Trophoblast cell (in vitro differentiated cells and primary cell): ENCODE data around the gene FGF3.

ENCODE experiments used
- DNase-seq, 2 donors: peaks; one replicate each; pipeline ENCODE4 v3.0.0-alpha.2; 2016
- H2AFZ ChIP-seq: 2 replicates; pipeline ENCODE4 v1.6.1; 2013; ENCODE audit warnings: low read length, moderate library complexity, mild to moderate bottlenecking; ENCODE audit not compliant: insufficient read depth, poor library complexity
- H2AK5ac ChIP-seq: 2 replicates; pipeline ENCODE4 v1.6.1; 2013; ENCODE audit warnings: mild to moderate bottlenecking, low read length
- H2BK120ac ChIP-seq: 2 replicates; pipeline ENCODE4 v1.6.1; 2013; ENCODE audit warnings: low read length, mild to moderate bottlenecking, moderate library complexity; ENCODE audit not compliant: insufficient read depth, poor library complexity
- H2BK12ac ChIP-seq: 2 replicates; pipeline ENCODE4 v1.6.1; 2013; ENCODE audit warnings: mild to moderate bottlenecking, low read length, moderate library complexity
- H2BK5ac ChIP-seq: 2 replicates; pipeline ENCODE4 v1.6.1; 2013; ENCODE audit warnings: low read length, low read depth, moderate library complexity, mild to moderate bottlenecking; ENCODE audit not compliant: poor library complexity
- H3K14ac ChIP-seq: 2 replicates; pipeline ENCODE4 v1.6.1; 2013; ENCODE audit warnings: mild to moderate bottlenecking, low read length
- H3K18ac ChIP-seq: 2 replicates; pipeline ENCODE4 v1.6.1; 2013; ENCODE audit warnings: mild to moderate bottlenecking, low read length
- H3K23ac ChIP-seq: 2 replicates; pipeline ENCODE4 v1.6.1; 2013; ENCODE audit warnings: low read length
- H3K27ac ChIP-seq: 2 replicates; pipeline ENCODE4 v1.5.1; 2013; ENCODE audit warnings: low read depth, mild to moderate bottlenecking, inconsistent platforms, low read length, moderate library complexity
- H3K27me3 ChIP-seq: 2 replicates; pipeline ENCODE4 v1.6.1; 2013; ENCODE audit warnings: inconsistent platforms, mild to moderate bottlenecking, low read length, moderate library complexity; ENCODE audit not compliant: insufficient read depth
- H3K36me3 ChIP-seq, 2 experiments: 1 replicate in 1 of 2; 2 replicates in 1 of 2; pipeline ENCODE4 v1.6.1; 2013; ENCODE audit warnings: low read length in 2 of 2, mild to moderate bottlenecking in 2 of 2, moderate library complexity in 1 of 2; ENCODE audit not compliant: insufficient read depth in 2 of 2, control insufficient read depth in 1 of 2
- H3K4ac ChIP-seq: 2 replicates; pipeline ENCODE4 v1.6.1; 2013; ENCODE audit warnings: low read depth, mild to moderate bottlenecking, low read length, moderate library complexity
- H3K4me1 ChIP-seq, 2 experiments: 1 replicate in 1 of 2; 2 replicates in 1 of 2; pipeline ENCODE4 v1.6.1; 2013; ENCODE audit warnings: low read length in 2 of 2, mild to moderate bottlenecking in 2 of 2, moderate library complexity in 1 of 2; ENCODE audit not compliant: insufficient read depth in 2 of 2, control insufficient read depth in 1 of 2
- H3K4me2 ChIP-seq: 2 replicates; pipeline ENCODE4 v1.6.1; 2013; ENCODE audit warnings: inconsistent platforms, mild to moderate bottlenecking, low read length, moderate library complexity
- H3K4me3 ChIP-seq: 2 replicates; pipeline ENCODE4 v1.5.1; 2013; ENCODE audit warnings: mild to moderate bottlenecking, low read depth, low read length, inconsistent platforms
- H3K79me1 ChIP-seq: one replicate; pipeline ENCODE4 v1.6.1; 2013; ENCODE audit warnings: low read length
- H3K79me2 ChIP-seq: 2 replicates; pipeline ENCODE4 v1.6.1; 2013; ENCODE audit warnings: low read length, mild to moderate bottlenecking; ENCODE audit not compliant: control insufficient read depth, insufficient read depth, poor library complexity
- H3K9ac ChIP-seq: 2 replicates; pipeline ENCODE4 v1.6.1; 2013; ENCODE audit warnings: mild to moderate bottlenecking, low read length
- H3K9me3 ChIP-seq: 2 replicates; pipeline ENCODE4 v1.6.1; 2013; ENCODE audit warnings: low read depth, mild to moderate bottlenecking, control low read depth, inconsistent platforms, low read length; ENCODE audit not compliant: insufficient read depth
- H4K12ac ChIP-seq: 2 replicates; pipeline ENCODE4 v1.6.1; 2013; ENCODE audit warnings: low read depth, mild to moderate bottlenecking, low read length, moderate library complexity
- H4K8ac ChIP-seq: 2 replicates; pipeline ENCODE4 v1.6.1; 2013; ENCODE audit warnings: low read depth, mild to moderate bottlenecking, low read length, moderate library complexity
- H4K91ac ChIP-seq: one replicate; pipeline ENCODE4 v1.6.1; 2013; ENCODE audit warnings: low read depth, mild to moderate bottlenecking, low read length, moderate library complexity
- WGBS: extraction: QIAGEN DNeasy Blood & Tissue Kit; methylation state at CpG from one replicate; pipeline ENCODE4 v1.1.7; 2013; ENCODE audit warnings: missing lambda C conversion rate; ENCODE audit not compliant: insufficient read length, insufficient coverage; ENCODE audit errors: extremely low coverage; 5-methylcytosine and 5-hydroxymethylcytosine counted together

The FGF3 gene

DNA sequence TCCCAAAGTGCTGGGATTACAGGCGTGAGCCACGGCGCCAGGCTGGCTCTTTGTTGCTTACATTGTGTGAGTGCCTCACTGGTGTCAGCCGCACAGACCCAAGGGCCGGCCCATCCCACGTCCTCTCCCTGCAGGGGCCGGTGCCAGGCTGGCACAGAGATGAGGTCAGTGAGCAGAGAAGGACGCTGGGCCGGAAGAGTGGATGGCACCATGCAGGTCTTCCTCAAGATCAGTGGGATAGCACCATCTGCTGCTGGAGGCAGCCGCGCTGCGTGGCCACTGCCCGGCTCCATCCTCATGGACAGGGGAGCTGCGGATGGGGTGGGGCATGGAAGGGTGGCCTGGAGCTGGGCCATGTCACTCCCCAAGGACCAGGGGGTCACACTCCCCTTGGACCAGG is 22.1 kb downstream of the FGF3 start:
- Histone ChIP-seq H3K4me3 (no peak overlapping the region), H3K4me2 (no peak overlapping the region), H3K18ac (no peak overlapping the region), H3K9ac (no peak overlapping the region), H3K27me3 (no peaks in the 10 kb centered on the region), H3K36me3 (no peaks in the 10 kb centered on the region), H3K4me1 (no peaks in the 10 kb centered on the region), H2BK5ac (no peak overlapping the region), H3K9me3 (peaks cover 2% of the 10 kb centered on the region), H3K27ac (no peak overlapping the region), H2AFZ (no peak overlapping the region), H2BK12ac (no peak overlapping the region), H4K12ac (no peak overlapping the region), H3K4ac (no peak overlapping the region), H3K79me2 (no peaks in the 10 kb centered on the region), H3K79me1 (no peaks in the 10 kb centered on the region), H3K23ac (no peak overlapping the region), H3K14ac (no peak overlapping the region), H4K91ac (no peak overlapping the region), H4K8ac (no peak overlapping the region), H2BK120ac (no peak overlapping the region), H2AK5ac (no peak overlapping the region)
- WGBS: no CpG with 5 or more reads among the region's 14 CpGs
- DNase-seq: no peak

DNA sequence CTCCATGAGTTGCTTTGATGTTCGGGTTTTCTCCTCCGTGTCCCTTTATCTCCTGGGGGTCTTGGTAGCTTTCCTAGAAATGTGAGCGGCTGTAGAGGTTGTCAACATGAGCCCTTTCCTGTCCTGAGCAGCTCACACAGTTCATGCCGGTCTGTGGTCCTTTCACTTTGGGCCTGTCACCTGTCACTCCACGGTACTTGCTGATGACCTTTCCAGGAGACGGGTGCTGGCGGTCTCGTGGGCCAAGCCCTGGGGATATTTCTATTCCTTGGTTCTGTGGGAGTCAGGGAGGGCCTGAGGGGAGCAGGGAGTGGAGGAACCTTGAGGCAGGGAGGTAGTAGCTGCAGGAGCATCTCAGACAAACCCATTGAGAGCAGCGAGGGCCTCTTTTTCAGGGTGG is 23.2 kb downstream of the FGF3 start:
- WGBS: no CpG with 5 or more reads among the region's 9 CpGs
- H2BK12ac ChIP-seq: no peak overlapping the region
- H3K14ac ChIP-seq: no peak overlapping the region
- H2BK120ac ChIP-seq: no peak overlapping the region
- no peak overlapping the region for H3K4ac ChIP-seq
- no peak overlapping the region for H2BK5ac ChIP-seq
- H3K79me2 ChIP-seq: no peaks in the 10 kb centered on the region
- H3K4me3 ChIP-seq: no peak overlapping the region
- no peak overlapping the region for H3K4me2 ChIP-seq
- no peaks in the 10 kb centered on the region for H3K4me1 ChIP-seq
- no peaks in the 10 kb centered on the region for H3K36me3 ChIP-seq
- no peak for DNase-seq
- H3K23ac ChIP-seq: no peak overlapping the region
- no peak overlapping the region for H4K91ac ChIP-seq
- no peaks in the 10 kb centered on the region for H3K79me1 ChIP-seq
- no peak overlapping the region for H2AK5ac ChIP-seq
- H4K12ac ChIP-seq: no peak overlapping the region
- H3K27ac ChIP-seq: no peak overlapping the region
- peaks cover 2% of the 10 kb centered on the region for H3K9me3 ChIP-seq
- no peak overlapping the region for H2AFZ ChIP-seq
- no peak overlapping the region for H3K18ac ChIP-seq
- no peak overlapping the region for H3K9ac ChIP-seq
- no peak overlapping the region for H4K8ac ChIP-seq
- no peaks in the 10 kb centered on the region for H3K27me3 ChIP-seq

DNA sequence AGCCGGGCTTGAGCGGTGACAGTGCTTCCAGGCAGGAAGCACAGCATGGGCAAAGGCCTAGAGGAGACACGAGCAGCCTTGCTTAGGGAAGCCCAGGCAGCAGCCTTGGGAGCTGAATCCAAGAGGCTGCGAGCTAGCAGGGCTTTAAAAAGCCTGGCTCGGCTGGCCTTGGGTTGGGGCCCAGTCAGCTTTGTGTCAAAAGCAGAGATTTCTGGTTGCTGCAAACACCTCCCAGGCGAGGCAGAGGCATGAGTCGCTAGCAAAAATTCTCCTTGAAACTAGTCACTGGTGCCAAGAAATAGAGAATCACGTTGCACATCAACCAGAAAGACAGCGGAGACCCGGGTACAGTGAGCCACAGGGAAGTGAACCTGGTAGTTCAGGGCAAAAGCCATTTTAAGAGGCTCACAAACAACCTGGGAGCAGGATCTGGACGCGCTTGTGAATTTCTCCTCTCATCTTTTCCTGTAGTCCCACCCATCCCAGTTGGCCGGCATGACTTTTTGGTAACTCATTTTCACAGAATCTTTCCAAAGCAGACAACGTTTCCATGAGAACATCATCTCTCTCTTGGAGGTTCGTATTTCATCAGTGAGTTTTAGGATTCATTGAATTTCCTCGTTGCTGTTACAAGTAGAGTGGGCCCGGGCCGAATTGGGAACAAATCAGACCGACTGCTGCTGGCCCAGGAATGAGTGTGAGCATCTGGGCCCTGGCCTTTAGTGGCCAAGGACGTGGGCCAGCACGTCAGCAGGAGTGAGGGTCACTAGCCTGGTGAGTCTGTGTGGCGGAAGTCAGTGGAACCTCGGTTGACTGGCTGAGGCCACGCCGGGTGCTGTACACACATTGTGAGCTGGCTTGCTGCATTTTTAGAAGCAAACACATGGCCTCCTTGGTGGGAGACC is 27.7 kb downstream of the FGF3 start:
- Histone ChIP-seq H2AFZ (no peak overlapping the region), H2BK5ac (no peak overlapping the region), H3K9ac (no peak overlapping the region), H3K4me3 (no peak overlapping the region), H3K18ac (no peak overlapping the region), H3K14ac (no peak overlapping the region), H3K23ac (no peak overlapping the region), H4K91ac (no peak overlapping the region), H2BK120ac (no peak overlapping the region), H3K4me1 (no peaks in the 10 kb centered on the region), H3K4me2 (no peak overlapping the region), H3K79me1 (no peaks in the 10 kb centered on the region), H4K8ac (no peak overlapping the region), H2BK12ac (no peak overlapping the region), H3K27ac (no peak overlapping the region), H3K4ac (no peak overlapping the region), H3K9me3 (peaks cover 3% of the 10 kb centered on the region), H2AK5ac (no peak overlapping the region), H4K12ac (no peak overlapping the region), H3K36me3 (no peaks in the 10 kb centered on the region), H3K79me2 (no peaks in the 10 kb centered on the region), H3K27me3 (no peaks in the 10 kb centered on the region)
- no peak for DNase-seq
- WGBS: no CpG with 5 or more reads among the region's 25 CpGs

- no peak overlapping the region for H2BK120ac ChIP-seq
- WGBS: no CpG with 5 or more reads among the region's 11 CpGs
Observed at GRCh38 chr11:69788956-69789355, 30.3 kb downstream of the FGF3 start.

More at GRCh38 chr11:69788956-69789355, 30.3 kb downstream of the FGF3 start:
- Histone ChIP-seq H2BK12ac (no peak overlapping the region), H4K12ac (no peak overlapping the region), H3K4me1 (no peaks in the 10 kb centered on the region), H3K4ac (no peak overlapping the region), H3K9me3 (peaks cover 3% of the 10 kb centered on the region), H3K14ac (no peak overlapping the region), H3K18ac (no peak overlapping the region), H2AFZ (no peak overlapping the region), H3K23ac (no peak overlapping the region), H3K27me3 (no peaks in the 10 kb centered on the region), H4K91ac (no peak overlapping the region), H3K79me2 (no peaks in the 10 kb centered on the region), H2AK5ac (no peak overlapping the region), H3K27ac (no peak overlapping the region), H3K9ac (no peak overlapping the region), H3K79me1 (no peaks in the 10 kb centered on the region), H4K8ac (no peak overlapping the region), H3K36me3 (no peaks in the 10 kb centered on the region), H2BK5ac (no peak overlapping the region), H3K4me3 (no peak overlapping the region), H3K4me2 (no peak overlapping the region)
- DNase-seq: no peak
